ENCODE measurements around the gene ZMYND19.
A peak's percentile ranks its signal among the peaks of the same experiment; 100 is the strongest.
"Not testable (repeated sequence)": the region's sequence is repeated elsewhere in the genome, so short reads cannot be mapped to it uniquely, and the experiment has no call there.

Gene ZMYND19

DNA sequence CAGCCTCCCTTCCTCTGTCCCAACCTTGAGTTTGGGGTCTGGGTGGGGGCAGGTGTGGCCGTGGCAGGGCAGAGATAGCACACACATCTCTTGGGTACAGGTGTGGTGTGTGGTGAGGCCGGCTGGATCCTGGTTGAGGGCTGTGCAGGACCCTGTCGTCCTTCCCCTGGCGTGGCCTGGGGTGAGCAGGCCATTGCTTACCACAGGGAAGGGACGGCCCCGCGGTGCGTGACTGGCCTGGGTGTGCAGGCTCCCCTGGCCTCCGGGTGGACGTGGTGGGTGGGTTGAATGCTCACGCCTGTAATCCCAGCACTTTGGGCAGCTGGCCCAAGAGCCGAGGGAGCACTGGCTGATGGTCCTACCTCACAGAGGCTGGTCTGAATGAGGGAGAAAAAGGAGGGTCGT lies 16.4 kb upstream of the ZMYND19 start:
- peaks cover 3% of the 10 kb centered on the region for H3K4me1 ChIP-seq (ENCODE audit: insufficient read depth, low read length)
- peak overlapping the region; percentile 81; the same call in 1 of the 2 replicates for H3K9ac ChIP-seq (ENCODE audit: low read depth, low read length)
- no peaks in the 10 kb centered on the region for H3K9me3 ChIP-seq (ENCODE audit: control insufficient read depth, insufficient read depth, low read length)
- no peaks in the 10 kb centered on the region for H3K36me3 ChIP-seq (ENCODE audit: insufficient read depth, low read length)

DNA sequence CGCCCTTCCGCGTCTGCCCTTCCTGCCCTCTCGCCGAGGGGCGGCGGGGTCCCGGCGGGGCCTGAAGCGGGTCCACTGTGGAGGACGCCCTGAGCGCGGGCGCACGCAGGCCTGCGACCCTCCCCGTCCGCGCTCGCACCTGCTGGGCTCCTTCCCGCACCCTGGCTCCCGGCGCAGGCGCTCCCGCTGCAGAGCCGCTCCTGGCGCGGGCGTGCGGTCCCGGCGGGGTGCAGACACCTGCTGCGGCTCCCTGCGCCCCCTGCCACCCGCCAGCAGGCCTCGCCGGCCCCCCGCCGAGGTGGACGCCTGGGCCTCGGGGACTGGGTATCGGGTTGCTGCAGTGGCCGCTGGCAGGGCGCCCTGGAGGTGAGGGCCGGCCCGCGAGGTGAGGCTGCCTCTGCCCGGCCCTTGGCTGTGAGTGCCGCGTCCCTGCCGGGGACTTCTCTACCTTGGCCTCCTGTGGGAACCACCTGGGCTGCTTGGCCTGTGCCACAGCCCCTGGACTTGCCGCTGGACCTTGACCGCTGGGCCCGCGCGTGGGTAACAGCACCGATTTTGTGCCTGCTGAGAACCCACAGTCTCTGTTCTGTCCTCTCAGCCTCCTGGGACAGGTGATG lies 15.8 kb upstream of the ZMYND19 start:
- Histone ChIP-seq H3K9me3 (ENCODE audit: control insufficient read depth, insufficient read depth, low read length) (no peaks in the 10 kb centered on the region), H3K4me1 (ENCODE audit: insufficient read depth, low read length) (no peaks in the 10 kb centered on the region; the same call in 1 of the 2 replicates), H3K9ac (ENCODE audit: low read depth, low read length) (peak overlapping the region; percentile 81), H3K36me3 (ENCODE audit: insufficient read depth, low read length) (no peaks in the 10 kb centered on the region)

DNA sequence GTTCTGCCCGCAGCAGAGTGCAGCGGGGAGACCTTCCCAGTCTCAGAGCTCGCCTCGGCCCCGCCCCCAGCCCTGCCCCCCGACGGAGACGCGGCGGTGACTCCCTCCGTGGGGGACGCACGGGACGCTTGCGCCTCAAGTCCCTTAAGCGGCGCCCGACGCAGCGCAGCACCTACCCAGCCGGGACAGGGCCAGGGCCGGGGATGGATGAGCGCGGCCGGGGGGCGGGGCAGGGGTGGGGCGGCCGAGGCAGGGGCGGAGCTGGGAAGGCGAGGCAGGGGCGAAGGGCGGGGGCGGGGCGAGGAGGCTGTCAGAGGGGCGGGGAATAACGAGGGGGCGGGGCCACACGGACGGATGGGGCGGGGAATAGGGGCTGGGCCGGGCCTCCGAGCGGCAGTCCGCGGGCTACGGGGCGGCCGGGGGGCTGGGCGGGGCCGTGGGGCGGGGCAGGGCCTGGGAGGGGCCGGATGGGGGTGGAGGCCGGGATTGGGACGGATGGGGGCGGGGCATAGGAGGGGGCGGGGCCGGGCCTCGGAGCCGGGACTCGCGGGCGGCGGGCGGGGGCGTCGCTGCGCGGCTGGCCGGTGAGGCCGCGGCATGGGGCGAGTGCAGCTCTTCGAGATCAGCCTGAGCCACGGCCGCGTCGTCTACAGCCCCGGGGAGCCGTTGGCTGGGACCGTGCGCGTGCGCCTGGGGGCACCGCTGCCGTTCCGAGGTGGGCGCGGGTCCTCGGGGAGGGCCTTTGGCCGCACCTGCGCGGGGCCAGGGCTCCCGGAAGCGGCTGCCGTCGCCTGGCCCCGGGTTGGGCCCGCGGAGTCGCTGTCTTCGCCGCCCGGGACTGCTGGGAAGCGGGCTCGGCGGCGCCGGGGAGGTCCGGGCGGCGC lies 15.1 kb upstream of the ZMYND19 start, which contains the start of gene ARRDC1:
ARRDC1 (plus strand) TSS at position 566 of the 884 bp plus-strand sequence; CDS start at position 598, 32 bp downstream.
- Histone ChIP-seq H3K4me1 (ENCODE audit: insufficient read depth, low read length) (no peaks in the 10 kb centered on the region; the same call in 1 of the 2 replicates), H3K9me3 (ENCODE audit: control insufficient read depth, insufficient read depth, low read length) (no peaks in the 10 kb centered on the region), H3K9ac (ENCODE audit: low read depth, low read length) (peak within 1 kb of the TSS; percentile 81), H3K36me3 (ENCODE audit: insufficient read depth, low read length) (no peaks in the 10 kb centered on the region)

DNA sequence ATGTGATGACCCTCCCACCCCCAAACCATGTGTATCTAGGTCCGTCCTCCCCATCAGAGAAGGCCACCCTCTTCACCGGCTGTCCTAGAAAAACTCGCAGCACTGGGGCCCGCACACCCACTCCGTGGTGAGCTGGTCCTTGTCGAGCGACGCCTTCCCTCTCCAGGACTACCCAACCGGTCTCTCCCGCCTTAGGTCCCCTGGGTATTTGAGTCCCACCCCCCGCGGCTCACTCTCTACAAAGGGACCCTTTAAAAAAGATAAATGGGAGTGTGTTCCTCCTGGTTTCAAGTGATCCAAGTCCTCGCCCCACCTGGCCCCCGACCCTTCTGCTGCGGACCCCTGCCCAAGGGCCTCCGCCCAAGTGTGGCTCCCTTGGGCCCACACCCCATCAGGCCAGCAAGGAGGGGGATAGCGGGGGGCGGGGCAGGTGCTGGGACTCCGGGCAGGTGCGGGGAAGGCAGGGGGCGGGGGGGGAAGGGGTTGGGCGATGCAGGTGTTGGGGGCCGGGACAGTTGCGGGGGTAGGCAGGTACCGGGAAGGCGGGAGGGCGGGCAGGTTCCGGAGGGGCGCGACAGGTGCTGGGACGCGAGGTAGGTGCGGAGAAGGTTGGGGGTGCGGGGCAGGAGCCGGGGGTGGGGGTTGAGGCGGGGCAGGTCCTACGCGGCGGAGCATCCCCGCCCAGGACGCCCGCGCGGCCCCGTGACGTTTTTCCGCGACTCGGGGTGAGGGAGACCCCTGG lies 14.2 kb upstream of the ZMYND19 start:
- Histone ChIP-seq H3K4me1 (ENCODE audit: insufficient read depth, low read length) (no peaks in the 10 kb centered on the region; the same call in 1 of the 2 replicates), H3K9ac (ENCODE audit: low read depth, low read length) (no peak overlapping the region; the same call in 1 of the 2 replicates), H3K36me3 (ENCODE audit: insufficient read depth, low read length) (no peaks in the 10 kb centered on the region), H3K9me3 (ENCODE audit: control insufficient read depth, insufficient read depth, low read length) (no peaks in the 10 kb centered on the region)

DNA sequence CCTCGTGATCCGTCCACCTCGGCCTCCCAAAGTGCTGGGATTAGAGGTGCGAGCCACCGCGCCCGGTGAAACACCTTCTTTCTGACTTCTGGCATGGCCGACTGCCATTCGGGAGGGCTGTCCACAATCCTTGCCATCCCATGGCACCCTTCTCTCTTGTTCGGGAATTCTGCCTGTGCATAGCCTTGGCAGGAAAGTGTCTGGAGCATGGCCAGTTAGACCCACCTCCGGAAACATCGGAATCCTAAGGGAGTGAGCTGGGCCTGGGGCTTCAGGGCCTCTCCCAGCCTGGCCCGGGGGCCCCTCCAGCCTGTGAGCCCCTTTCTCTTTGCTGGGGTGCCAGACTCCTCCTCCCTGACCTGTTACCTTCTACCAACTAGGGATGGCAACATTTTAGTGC lies 13.6 kb upstream of the ZMYND19 start:
- H3K9ac ChIP-seq (ENCODE audit: low read depth, low read length): no peak overlapping the region
- H3K4me1 ChIP-seq (ENCODE audit: insufficient read depth, low read length): no peaks in the 10 kb centered on the region; the same call in 1 of the 2 replicates
- no peaks in the 10 kb centered on the region for H3K36me3 ChIP-seq (ENCODE audit: insufficient read depth, low read length)
- no peaks in the 10 kb centered on the region for H3K9me3 ChIP-seq (ENCODE audit: control insufficient read depth, insufficient read depth, low read length)

DNA sequence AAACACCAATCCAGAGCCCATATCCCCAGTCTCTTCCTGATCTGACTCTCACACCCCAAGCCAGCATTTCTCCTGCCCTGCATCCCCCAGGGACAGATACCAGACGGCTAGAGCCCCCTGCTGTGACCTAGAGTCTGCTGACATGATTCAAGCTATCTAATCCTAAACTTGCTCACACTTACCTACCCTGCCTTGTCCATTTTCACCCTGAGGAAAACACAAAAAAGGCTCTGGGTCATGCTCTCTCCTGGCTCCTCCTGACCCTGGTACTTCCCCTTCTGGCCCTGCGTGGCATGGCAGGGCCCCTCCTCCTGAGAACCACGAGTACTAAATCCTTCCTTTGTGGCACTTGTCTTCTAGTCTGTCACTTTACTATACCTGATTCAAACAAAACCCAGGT lies 12.3 kb upstream of the ZMYND19 start:
- H3K4me1 ChIP-seq (ENCODE audit: insufficient read depth, low read length): no peaks in the 10 kb centered on the region; the same call in 1 of the 2 replicates
- H3K9me3 ChIP-seq (ENCODE audit: control insufficient read depth, insufficient read depth, low read length): no peaks in the 10 kb centered on the region
- H3K36me3 ChIP-seq (ENCODE audit: insufficient read depth, low read length): no peaks in the 10 kb centered on the region
- no peak overlapping the region for H3K9ac ChIP-seq (ENCODE audit: low read depth, low read length)

DNA sequence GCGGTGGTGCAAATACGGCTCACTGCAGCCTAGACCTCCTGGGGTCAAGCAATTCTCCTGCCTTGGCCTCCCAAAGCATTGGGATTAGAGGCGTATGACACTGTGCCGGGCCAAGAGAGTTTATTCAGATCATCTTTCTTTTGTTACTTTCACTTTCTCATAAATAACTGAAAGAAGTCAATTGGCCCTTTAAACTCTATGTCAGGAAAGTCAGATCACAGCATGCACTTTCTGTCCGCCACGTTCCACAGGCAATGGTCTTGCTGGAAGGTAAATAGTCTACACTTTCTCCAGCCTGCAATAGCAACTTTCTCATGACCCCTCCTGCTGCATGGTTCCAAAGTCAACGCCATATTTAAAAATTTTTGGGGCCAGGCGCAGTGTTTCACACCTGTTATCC lies 8.6 kb upstream of the ZMYND19 start:
- Histone ChIP-seq H3K9ac (ENCODE audit: low read depth, low read length) (no peak overlapping the region), H3K36me3 (ENCODE audit: insufficient read depth, low read length) (no peaks in the 10 kb centered on the region), H3K9me3 (ENCODE audit: control insufficient read depth, insufficient read depth, low read length) (no peaks in the 10 kb centered on the region), H3K4me1 (ENCODE audit: insufficient read depth, low read length) (no peaks in the 10 kb centered on the region; the same call in 1 of the 2 replicates)

DNA sequence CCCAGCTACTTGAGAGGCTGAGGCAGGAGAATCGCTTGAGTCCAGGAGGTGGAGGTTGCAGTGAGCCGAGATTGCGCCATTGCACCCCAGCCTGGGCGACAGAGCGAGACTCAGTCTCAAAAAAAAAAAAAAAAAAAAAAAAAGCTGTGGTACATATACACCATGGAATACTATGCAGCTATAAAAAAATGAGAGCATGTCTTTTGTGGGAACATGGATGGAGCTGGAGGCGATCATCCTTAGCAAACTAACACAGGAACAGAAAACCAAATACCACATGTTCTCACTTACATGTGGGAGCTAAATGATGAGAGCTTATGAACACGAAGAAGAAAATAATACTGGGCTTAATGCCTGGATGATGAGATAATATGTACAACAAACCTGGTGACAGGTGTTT lies 6.3 kb upstream of the ZMYND19 start:
- not testable (repeated sequence) for H3K9ac ChIP-seq (ENCODE audit: low read depth, low read length); H3K4me1 ChIP-seq (ENCODE audit: insufficient read depth, low read length); H3K9me3 ChIP-seq (ENCODE audit: control insufficient read depth, insufficient read depth, low read length); H3K36me3 ChIP-seq (ENCODE audit: insufficient read depth, low read length)

DNA sequence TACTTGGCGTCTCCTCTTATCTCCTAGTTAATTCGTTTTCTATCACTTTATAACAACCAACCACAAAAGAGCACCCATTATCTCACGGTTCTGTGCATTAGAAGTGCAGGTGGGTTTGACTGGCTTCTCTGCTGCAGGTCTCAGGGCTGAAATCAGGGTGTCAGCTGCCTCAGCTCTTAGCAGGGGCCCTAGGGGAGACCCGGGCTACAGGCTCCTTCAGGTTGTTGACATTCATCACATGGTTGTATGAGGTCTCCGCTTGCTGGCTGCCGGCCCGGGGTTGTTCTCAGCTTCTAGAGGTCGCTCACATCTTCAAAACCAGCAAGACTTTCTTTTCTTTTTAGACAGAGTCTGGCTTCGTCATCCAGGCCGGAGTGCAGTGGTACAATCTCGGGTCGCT lies 2.9 kb upstream of the ZMYND19 start:
- Histone ChIP-seq H3K36me3 (ENCODE audit: insufficient read depth, low read length) (peaks cover 4% of the 10 kb centered on the region; the same call in 1 of the 2 replicates), H3K9me3 (ENCODE audit: control insufficient read depth, insufficient read depth, low read length) (no peaks in the 10 kb centered on the region), H3K4me1 (ENCODE audit: insufficient read depth, low read length) (peaks cover 3% of the 10 kb centered on the region; the same call in 1 of the 2 replicates), H3K9ac (ENCODE audit: low read depth, low read length) (no peak overlapping the region)

DNA sequence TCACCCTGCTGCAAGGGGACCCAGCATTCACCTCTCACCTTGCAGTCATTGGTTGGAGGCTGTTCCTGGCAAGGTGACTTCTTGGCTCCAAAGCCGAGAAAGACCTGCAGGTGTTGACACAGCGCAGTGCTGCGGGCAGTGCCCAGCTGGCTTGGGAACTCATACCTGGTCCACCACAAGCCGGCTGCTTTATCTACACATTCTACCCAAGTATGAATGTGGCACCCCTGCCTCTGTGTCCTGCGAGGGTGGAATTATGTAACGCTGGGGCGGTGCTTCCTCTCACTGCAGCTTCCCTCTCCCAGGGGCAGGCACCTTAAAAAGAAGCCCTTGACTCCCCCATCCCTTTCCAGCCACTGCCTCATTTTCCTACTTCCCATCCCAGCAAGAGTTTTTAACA lies 2.5 kb upstream of the ZMYND19 start:
- Histone ChIP-seq H3K4me1 (ENCODE audit: insufficient read depth, low read length) (peaks cover 3% of the 10 kb centered on the region; the same call in 1 of the 2 replicates), H3K9ac (ENCODE audit: low read depth, low read length) (no peak overlapping the region), H3K9me3 (ENCODE audit: control insufficient read depth, insufficient read depth, low read length) (no peaks in the 10 kb centered on the region), H3K36me3 (ENCODE audit: insufficient read depth, low read length) (peaks cover 8% of the 10 kb centered on the region; the same call in 1 of the 2 replicates)

DNA sequence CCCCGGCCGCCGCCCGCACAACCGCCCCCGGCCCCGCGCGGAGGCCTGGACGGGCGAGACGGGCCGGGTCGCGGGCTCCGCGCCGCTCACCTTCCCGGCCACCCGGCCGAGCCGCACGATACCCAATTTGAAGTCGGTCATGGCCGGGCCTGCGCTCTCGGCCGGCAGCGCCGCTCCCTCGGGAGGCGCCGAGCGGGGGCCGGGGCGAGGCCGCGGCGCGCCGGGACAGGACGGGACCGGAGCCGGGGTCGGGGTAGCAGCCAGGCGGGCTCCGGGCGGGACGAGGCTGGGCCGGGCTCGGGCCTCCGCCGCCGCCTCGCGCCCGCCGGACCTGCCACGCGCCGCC lies 216 bp downstream of the ZMYND19 start:
- Histone ChIP-seq H3K4me1 (ENCODE audit: insufficient read depth, low read length) (peaks cover 3% of the 10 kb centered on the region; the same call in 1 of the 2 replicates), H3K36me3 (ENCODE audit: insufficient read depth, low read length) (peaks cover 8% of the 10 kb centered on the region; the same call in 1 of the 2 replicates), H3K9ac (ENCODE audit: low read depth, low read length) (peak overlapping the region; percentile 68), H3K9me3 (ENCODE audit: control insufficient read depth, insufficient read depth, low read length) (no peaks in the 10 kb centered on the region)

DNA sequence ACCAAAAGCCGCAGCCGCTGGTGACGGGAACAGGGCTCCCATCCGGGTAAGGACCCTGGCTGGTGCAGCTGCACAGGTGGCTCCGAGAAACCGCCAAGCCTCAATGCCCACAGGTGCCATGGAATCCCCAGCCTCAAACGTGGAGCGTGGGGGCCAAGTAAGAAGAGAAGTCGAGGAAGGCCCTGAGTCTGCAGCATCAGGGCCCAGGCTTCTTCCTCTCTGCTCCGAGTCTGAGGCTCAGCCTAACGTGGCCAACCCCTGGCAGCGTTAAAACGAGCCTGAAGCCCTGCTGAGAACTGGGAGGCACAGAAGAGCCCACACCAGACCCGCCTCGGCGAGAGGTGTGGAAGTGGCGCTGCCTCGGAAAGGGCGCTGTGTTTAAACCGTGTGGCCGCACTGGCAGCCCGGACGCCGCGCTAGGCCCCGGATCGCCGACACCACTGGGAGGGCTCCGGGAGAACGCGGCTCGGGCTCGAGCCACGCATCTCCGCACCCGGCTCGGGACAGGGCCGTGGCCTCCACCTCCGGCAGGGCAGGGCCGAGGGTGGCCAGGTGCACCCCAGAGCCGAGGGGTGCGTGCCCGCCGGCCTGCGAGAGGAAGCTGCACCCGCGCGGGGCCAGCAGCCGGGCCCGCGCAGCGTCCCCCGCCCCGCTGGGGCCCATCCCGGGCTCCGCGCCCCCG lies 730 bp downstream of the ZMYND19 start:
- H3K4me1 ChIP-seq (ENCODE audit: insufficient read depth, low read length): peaks cover 3% of the 10 kb centered on the region; the same call in 1 of the 2 replicates
- H3K9me3 ChIP-seq (ENCODE audit: control insufficient read depth, insufficient read depth, low read length): no peaks in the 10 kb centered on the region
- H3K36me3 ChIP-seq (ENCODE audit: insufficient read depth, low read length): peaks cover 8% of the 10 kb centered on the region; the same call in 1 of the 2 replicates
- peak overlapping the region; percentile 68 for H3K9ac ChIP-seq (ENCODE audit: low read depth, low read length)

DNA sequence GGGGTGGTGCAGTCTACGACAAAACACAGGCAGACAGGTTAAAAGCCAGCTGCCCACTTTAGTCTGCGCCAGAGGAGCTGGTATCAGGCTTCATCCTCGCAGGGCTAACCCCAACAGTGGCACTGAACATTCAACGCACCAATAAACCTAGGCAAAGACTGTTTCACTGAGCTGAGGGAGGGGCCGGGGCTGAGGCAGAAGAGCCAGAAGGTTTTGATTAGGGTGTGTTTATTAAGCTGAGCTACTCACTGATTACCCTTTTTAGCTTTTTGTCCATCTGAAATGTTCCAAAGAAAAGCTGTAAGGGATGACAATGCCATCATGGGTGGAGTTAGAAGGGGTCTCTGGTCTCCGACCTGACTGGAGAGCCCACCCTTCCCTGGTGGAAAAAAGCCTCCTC lies 1.4 kb downstream of the ZMYND19 start:
- H3K9me3 ChIP-seq (ENCODE audit: control insufficient read depth, insufficient read depth, low read length): no peaks in the 10 kb centered on the region
- peaks cover 8% of the 10 kb centered on the region; the same call in 1 of the 2 replicates for H3K36me3 ChIP-seq (ENCODE audit: insufficient read depth, low read length)
- peaks cover 3% of the 10 kb centered on the region; the same call in 1 of the 2 replicates for H3K4me1 ChIP-seq (ENCODE audit: insufficient read depth, low read length)
- H3K9ac ChIP-seq (ENCODE audit: low read depth, low read length): peak overlapping the region; percentile 68; the same call in 1 of the 2 replicates
